ENCODE measurements around the gene PEX26.
"Not testable (repeated sequence)": the region's sequence is repeated elsewhere in the genome, so short reads cannot be mapped to it uniquely, and the experiment has no call there.

Gene PEX26

GRCh38 chr22:18056807-18057474 is 20.8 kb upstream of the PEX26 start:
- DNase-seq = no peak

DNA sequence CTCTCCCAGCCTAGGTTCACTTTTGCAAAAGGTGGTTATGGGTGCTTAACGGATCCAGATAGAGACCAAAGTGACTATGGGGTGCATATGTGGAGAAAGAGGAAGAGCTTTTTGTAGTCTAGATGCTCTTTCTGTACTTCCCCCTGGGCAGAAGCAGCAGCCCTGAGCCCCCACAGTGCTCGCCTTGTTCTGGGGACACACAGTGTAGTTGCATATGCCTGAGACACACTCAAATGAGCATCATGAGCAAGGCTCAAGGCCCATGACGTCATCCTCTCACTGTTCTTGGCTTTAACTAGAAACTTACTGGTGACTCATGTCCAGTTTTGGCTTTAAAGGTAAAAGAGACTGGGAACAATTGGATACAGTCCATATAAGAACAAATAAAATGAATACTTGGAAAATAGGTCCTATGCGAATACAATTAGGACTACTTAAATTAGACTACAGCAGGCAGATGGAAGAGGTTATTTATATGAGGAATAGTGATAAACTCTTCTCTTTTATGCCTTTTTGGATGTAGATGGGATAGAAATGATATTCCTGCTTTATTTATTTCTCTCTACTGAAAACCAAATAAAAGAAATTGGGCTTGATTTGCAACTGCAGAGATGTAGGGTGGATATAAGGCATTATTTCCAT is 20.1 kb upstream of the PEX26 start:
- DNase-seq = peak; percentile 93

DNA sequence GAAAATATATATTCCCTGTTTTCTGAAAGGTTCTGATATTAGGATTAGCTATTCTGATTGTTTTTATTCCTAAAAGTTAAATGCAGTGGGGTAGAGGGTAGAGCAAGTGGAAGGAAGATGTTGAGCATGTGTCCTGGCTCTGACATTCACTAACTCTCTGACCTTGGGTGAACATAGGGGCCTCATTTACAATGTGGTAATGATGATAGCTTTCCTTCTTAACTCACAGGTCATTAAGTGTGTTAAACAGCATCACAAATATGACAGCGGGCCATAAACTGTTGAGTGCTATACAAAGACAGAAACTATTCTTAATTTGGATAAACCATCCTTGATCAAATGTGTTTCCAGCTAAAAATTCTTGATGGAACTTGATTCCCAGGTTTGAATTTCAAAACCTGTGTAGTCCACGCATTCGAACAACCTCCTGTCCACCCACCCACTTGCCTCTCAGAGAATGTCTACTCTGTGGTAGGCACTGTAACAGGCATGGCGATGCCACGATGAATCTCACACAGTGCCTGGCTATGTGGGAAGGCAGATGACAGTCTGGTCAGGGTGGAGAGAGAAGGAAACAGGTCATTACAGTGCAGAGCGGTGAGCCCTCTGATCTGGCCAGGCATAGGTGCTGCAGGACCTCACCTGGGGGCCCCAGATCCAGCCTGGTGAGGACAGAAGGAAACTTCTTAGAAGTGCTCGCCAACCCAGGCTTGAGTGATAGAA is 19.3 kb upstream of the PEX26 start:
- DNase-seq = no peak

GRCh38 chr22:18059094-18059417 is 18.7 kb upstream of the PEX26 start:
- DNase-seq = no peak

- no peak for DNase-seq
These were observed 18.3 kb upstream of the PEX26 start for GRCh38 chr22:18059473-18059872.

GRCh38 chr22:18059991-18060390 is 17.8 kb upstream of the PEX26 start:
- DNase-seq = no peak

GRCh38 chr22:18060646-18061620 is 16.9 kb upstream of the PEX26 start:
- peak; percentile 77 for DNase-seq

GRCh38 chr22:18062421-18062820 is 15.4 kb upstream of the PEX26 start:
- no peak for DNase-seq

GRCh38 chr22:18063306-18063705 is 14.5 kb upstream of the PEX26 start:
- DNase-seq = peak; percentile 73

- DNase-seq = not testable (repeated sequence)
These were observed 14.1 kb upstream of the PEX26 start for GRCh38 chr22:18063715-18064114.

DNA sequence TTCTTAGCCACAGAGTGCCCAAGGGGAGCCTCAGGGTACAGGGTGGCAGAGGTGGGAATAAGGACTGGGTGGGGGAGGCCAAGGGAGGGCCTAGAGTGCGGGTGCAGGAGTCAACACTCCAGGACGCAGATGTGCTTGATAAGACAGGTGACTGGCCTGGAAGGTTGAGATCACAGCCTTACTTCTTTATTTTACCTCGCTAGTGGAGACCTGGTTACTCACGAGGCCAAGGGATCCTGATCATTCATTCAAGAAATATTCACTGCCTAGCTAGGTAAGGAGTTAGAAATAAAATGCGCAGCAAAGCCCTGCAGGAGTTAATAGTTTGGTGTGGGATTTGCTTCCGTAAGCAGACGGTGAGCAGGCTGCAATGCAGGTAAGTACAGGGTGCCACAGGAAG is 13.2 kb upstream of the PEX26 start:
- DNase-seq = no peak

- no peak for DNase-seq
These were observed 12.5 kb upstream of the PEX26 start for GRCh38 chr22:18065256-18065655.

- DNase-seq = no peak
These were observed 11.5 kb upstream of the PEX26 start for GRCh38 chr22:18066181-18066859.

DNA sequence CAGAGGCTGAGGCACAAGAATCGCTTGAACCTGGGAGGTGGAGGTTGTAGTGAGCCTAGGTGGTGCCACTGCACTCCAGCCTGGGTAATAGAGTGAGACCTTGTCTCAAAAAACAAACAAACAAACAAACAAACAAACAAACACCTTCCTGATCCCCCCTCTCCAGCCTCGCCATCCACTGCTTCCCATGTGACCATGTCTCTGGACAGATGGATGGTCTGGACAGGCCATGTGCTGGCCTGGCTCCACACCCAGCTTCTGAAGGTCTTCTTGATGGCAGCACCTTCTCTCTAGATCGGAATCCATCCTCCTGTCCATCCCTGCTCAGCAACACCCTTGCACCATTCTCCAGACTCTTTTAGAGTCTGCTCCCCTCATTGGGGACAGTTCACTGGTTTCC is 10.7 kb upstream of the PEX26 start:
- no peak for DNase-seq

DNA sequence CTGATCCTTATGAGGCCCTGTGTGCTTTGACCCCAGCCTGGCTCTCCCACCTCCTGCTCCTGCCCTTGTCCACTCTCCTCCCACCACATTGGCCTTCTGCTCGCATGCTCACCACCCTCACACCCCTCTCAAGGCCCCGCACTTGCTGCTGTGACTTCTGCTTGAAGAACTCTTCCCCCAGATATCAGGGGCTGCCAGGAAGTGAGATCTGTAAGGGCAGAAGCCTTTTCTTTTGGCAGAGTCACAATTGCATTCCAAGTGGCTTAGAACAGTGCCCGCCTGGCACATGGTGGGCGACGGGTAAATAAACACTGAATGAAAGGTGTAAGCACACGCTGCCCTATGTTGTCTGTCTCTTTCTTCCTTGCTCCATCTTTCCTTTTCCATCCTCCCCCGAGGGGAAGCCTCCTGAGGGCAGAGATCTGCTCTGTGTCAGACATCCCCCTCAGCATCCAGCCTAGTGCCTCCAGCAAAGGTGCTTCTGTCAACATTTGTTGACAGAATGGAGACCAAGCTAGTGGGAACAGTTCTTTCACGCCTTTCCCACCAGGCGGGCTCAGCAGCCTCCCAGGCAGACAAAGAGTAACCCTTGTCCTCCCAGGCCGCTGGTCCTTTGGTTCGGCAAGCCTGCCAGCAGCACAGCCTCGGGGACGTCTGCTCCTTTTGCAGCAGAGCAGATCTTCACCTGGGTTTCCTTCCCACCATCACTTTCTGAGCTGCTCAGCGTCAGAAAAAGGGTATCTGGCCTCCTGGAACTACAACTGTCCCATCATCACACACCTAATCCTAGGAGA is 10.0 kb upstream of the PEX26 start:
- DNase-seq = peak; percentile 42

GRCh38 chr22:18068381-18068988 is 9.3 kb upstream of the PEX26 start:
- peak; percentile 97 for DNase-seq

DNA sequence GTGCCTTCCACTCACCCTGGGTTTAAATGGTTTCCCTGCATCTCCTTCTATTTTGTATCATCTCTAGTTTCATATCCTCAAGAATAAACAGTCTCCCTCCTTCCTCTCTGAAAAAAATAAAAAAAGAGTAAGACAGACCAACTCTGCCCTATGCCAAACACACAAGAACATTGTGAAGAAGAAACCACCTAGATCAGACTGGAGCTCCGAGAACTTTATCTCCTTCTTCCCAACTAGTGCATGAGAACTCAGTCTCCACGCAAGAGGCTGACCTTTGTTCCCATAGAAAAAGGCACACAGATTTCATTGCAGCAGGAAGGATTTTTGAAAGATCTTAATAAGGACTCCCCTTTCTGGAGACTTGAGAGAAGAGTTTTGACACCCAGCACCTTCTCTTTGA is 8.7 kb upstream of the PEX26 start:
- peak; percentile 10 for DNase-seq

- DNase-seq = no peak
These were observed 7.7 kb upstream of the PEX26 start for GRCh38 chr22:18070041-18070440.

DNA sequence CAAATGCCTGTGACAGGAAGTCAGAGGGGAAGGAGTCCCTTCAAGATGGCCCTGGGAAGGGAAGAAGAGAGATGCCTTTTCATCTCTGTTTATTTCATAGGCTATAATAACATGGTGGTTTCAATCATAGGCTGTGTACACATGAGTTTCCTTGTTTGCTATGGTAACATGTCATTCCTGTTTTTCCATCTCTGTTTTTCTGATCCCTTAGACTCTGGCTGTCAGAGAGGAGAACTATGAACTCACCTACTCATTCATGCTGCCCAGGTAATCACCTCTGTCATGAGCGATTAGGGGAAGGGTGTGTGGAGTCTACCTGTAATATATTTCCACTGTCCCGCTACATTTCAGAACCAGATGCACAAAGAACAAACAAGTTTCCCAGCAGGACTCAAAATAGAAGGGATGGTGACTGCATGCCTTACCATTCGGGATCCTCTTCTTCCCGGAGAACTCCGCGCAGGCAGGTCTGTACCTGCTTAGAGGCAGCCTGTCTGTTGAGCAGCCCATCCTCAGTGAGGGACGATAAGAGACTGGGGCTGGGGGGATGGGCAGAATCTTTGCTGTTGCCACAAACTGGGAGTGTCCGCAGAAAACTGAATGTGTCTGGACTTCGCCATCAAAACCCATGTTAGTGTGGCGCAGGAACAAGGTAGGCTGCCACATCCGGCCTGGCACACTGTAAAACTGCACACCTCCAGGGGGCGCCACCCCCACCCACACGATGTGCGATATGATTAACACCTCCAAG is 7.1 kb upstream of the PEX26 start:
- no peak for DNase-seq

GRCh38 chr22:18071307-18071967 is 6.4 kb upstream of the PEX26 start:
- not testable (repeated sequence) for DNase-seq
